H9 (cell line): ENCODE data around the gene ACSF3. TPM values are rescaled to one million over a fixed set of nuclear protein-coding genes. Genes with fewer than 3 reads are reported as not detected.

Experiments
- DNase-seq: peaks from one replicate; pipeline ENCODE4 v3.0.0-alpha.2; 2017
- H2AFZ ChIP-seq: one replicate; pipeline ENCODE4 v1.6.1; 2013; ENCODE audit warnings: mild to moderate bottlenecking, low read length, control low read depth, moderate library complexity
- H2AK5ac ChIP-seq: 2 replicates; pipeline ENCODE4 v1.6.1; 2013; ENCODE audit warnings: low read length, control low read depth, mixed read lengths; ENCODE audit not compliant: insufficient read length
- H2BK120ac ChIP-seq: one replicate; pipeline ENCODE4 v1.6.1; 2013; ENCODE audit warnings: low read depth, mild to moderate bottlenecking, low read length, control low read depth, inconsistent platforms; ENCODE audit not compliant: poor library complexity, severe bottlenecking
- H2BK12ac ChIP-seq: 2 replicates; pipeline ENCODE4 v1.6.1; 2013; ENCODE audit warnings: low read length, control low read depth, mixed read lengths, low read depth; ENCODE audit not compliant: insufficient read length
- H2BK15ac ChIP-seq: 2 replicates; pipeline ENCODE4 v1.6.1; 2013; ENCODE audit warnings: low read depth, low read length, control low read depth
- H2BK20ac ChIP-seq: one replicate; pipeline ENCODE4 v1.6.1; 2013; ENCODE audit warnings: low read depth, mild to moderate bottlenecking, low read length, control low read depth, inconsistent platforms; ENCODE audit not compliant: poor library complexity, severe bottlenecking
- H2BK5ac ChIP-seq: 2 replicates; pipeline ENCODE4 v1.6.1; 2013; ENCODE audit warnings: low read length, control low read depth, mixed read lengths; ENCODE audit not compliant: insufficient read length
- H3K14ac ChIP-seq: 2 replicates; pipeline ENCODE4 v1.6.1; 2013; ENCODE audit warnings: low read length, control low read depth; ENCODE audit not compliant: insufficient read depth
- H3K18ac ChIP-seq: 2 replicates; pipeline ENCODE4 v1.6.1; 2013; ENCODE audit warnings: low read depth, mild to moderate bottlenecking, mixed read lengths, low read length, control low read depth; ENCODE audit not compliant: insufficient read length
- H3K23ac ChIP-seq: 2 replicates; pipeline ENCODE4 v1.6.1; 2013; ENCODE audit warnings: low read length, control low read depth, mixed read lengths, low read depth; ENCODE audit not compliant: insufficient read length
- H3K23me2 ChIP-seq: 2 replicates; pipeline ENCODE4 v1.6.1; 2013; ENCODE audit warnings: low read depth, mild to moderate bottlenecking, mixed read lengths, low read length, control low read depth; ENCODE audit not compliant: insufficient read length, poor library complexity, severe bottlenecking
- H3K27ac ChIP-seq: 2 replicates; pipeline ENCODE4 v1.5.1; 2013; ENCODE audit warnings: low read length, control low read depth, mixed read lengths, low read depth; ENCODE audit not compliant: insufficient read length
- H3K27me3 ChIP-seq: 2 replicates; pipeline ENCODE4 v1.6.1; 2013; ENCODE audit warnings: low read length, control low read depth, inconsistent platforms; ENCODE audit not compliant: insufficient read depth
- H3K4ac ChIP-seq: 2 replicates; pipeline ENCODE4 v1.6.1; 2013; ENCODE audit warnings: low read depth, mild to moderate bottlenecking, control low read depth, inconsistent platforms, low read length, moderate library complexity
- H3K4me1 ChIP-seq: 2 replicates; pipeline ENCODE4 v1.6.1; 2013; ENCODE audit warnings: low read length, control low read depth, inconsistent platforms; ENCODE audit not compliant: insufficient read depth
- H3K4me2 ChIP-seq: 2 replicates; pipeline ENCODE4 v1.6.1; 2013; ENCODE audit warnings: low read length, control low read depth, mixed read lengths; ENCODE audit not compliant: insufficient read length, insufficient read depth
- H3K56ac ChIP-seq: 2 replicates; pipeline ENCODE4 v1.6.1; 2013; ENCODE audit warnings: low read depth, mild to moderate bottlenecking, mixed read lengths, low read length, control low read depth; ENCODE audit not compliant: insufficient read length
- H3K79me1 ChIP-seq: 2 replicates; pipeline ENCODE4 v1.6.1; 2013; ENCODE audit warnings: low read depth, mild to moderate bottlenecking, moderate library complexity, low read length, control low read depth, inconsistent platforms; ENCODE audit not compliant: insufficient read depth, poor library complexity, severe bottlenecking
- H3K79me2 ChIP-seq: 2 replicates; pipeline ENCODE4 v1.6.1; 2013; ENCODE audit warnings: low read length, control low read depth, inconsistent platforms; ENCODE audit not compliant: insufficient read depth
- H3K9ac ChIP-seq: 2 replicates; pipeline ENCODE4 v1.6.1; 2013; ENCODE audit warnings: low read length, control low read depth, mixed read lengths; ENCODE audit not compliant: insufficient read length; ENCODE audit errors: extremely low read depth
- H3K9me3 ChIP-seq: one replicate; pipeline ENCODE4 v1.6.1; 2013; ENCODE audit warnings: low read depth, low read length, inconsistent platforms; ENCODE audit not compliant: control insufficient read depth
- H3T11ph ChIP-seq: one replicate; pipeline ENCODE4 v1.6.1; 2013; ENCODE audit warnings: mild to moderate bottlenecking, low read length, control low read depth, inconsistent platforms
- H4K20me1 ChIP-seq: one replicate; pipeline ENCODE4 v1.6.1; 2013; ENCODE audit not compliant: control insufficient read depth, insufficient read length, insufficient read depth
- H4K5ac ChIP-seq: 2 replicates; pipeline ENCODE4 v1.6.1; 2013; ENCODE audit warnings: low read depth, mild to moderate bottlenecking, mixed read lengths, low read length, control low read depth; ENCODE audit not compliant: insufficient read length
- H4K8ac ChIP-seq: replicated peaks from 2 replicates; pipeline ENCODE4 v1.6.1; 2013; ENCODE audit warnings: low read length, control low read depth, mixed read lengths, low read depth; ENCODE audit not compliant: insufficient read length
- H4K91ac ChIP-seq: 2 replicates; pipeline ENCODE4 v1.6.1; 2013; ENCODE audit warnings: low read depth, mild to moderate bottlenecking, moderate library complexity, mixed read lengths, low read length, control low read depth; ENCODE audit not compliant: insufficient read length
- H3K27ac Mint-ChIP-seq, 3 experiments: 2 replicates in 2 of 3; 3 replicates in 1 of 3; pipeline ENCODE4 v1.8.0; 2020 to 2021; ENCODE audit warnings: mixed read lengths in 3 of 3, mild to moderate bottlenecking in 1 of 3, moderate library complexity in 1 of 3
- H3K27me3 Mint-ChIP-seq: 2 replicates; pipeline ENCODE4 v1.8.0; 2021; ENCODE audit warnings: low read depth, mild to moderate bottlenecking, moderate library complexity, mixed read lengths
- H3K36me3 Mint-ChIP-seq, 3 experiments: 2 replicates in 2 of 3; 3 replicates in 1 of 3; pipeline ENCODE4 v1.8.0; 2020 to 2021; ENCODE audit warnings: low read depth in 3 of 3, mixed read lengths in 3 of 3; ENCODE audit not compliant: insufficient read depth in 1 of 3
- H3K4me1 Mint-ChIP-seq, 2 experiments: 2 replicates each; pipeline ENCODE4 v1.8.0; 2020; ENCODE audit warnings: mixed read lengths in 2 of 2
- H3K4me3 Mint-ChIP-seq, 2 experiments: 2 replicates in 1 of 2; 3 replicates in 1 of 2; pipeline ENCODE4 v1.8.0; 2020 to 2021; ENCODE audit warnings: mild to moderate bottlenecking in 2 of 2, mixed read lengths in 2 of 2, moderate library complexity in 1 of 2
- H3K9me3 Mint-ChIP-seq, 2 experiments: 2 replicates in 1 of 2; 3 replicates in 1 of 2; pipeline ENCODE4 v1.8.0; 2020; ENCODE audit warnings: mild to moderate bottlenecking in 2 of 2, mixed read lengths in 2 of 2, moderate library complexity in 1 of 2
- CTCF ChIP-seq: fragments of 200-600 bp; sonication (generic); conservative IDR thresholded peaks from 3 replicates; pipeline ENCODE4 v1.8.0; 2021; ENCODE audit warnings: antibody characterized with exemption, mild to moderate bottlenecking
- WGBS: extraction: QIAGEN DNeasy Blood & Tissue Kit; methylation state at CpG from one replicate; pipeline ENCODE4 v1.1.7; 2013; ENCODE audit warnings: missing lambda C conversion rate, low lambda C conversion rate, mixed read lengths; ENCODE audit not compliant: insufficient read length; ENCODE audit errors: extremely low coverage; 5-methylcytosine and 5-hydroxymethylcytosine counted together
- total RNA-seq: library from RNA; stranded (reverse); gene quantifications from 2 replicates; pipeline ENCODE4 v1.2.1, GENCODE V29; 2021

The ACSF3 gene
- total RNA-seq, 1 experiment from 2014 or later, result 31.3 TPM

- peaks cover 9% of the 10 kb centered on the region for H3K9me3 ChIP-seq
- H3K79me2 ChIP-seq, result no peaks in the 10 kb centered on the region
- no peak overlapping the region for H4K8ac ChIP-seq
- no peak overlapping the region for H3T11ph ChIP-seq
- no peaks in the 10 kb centered on the region for H3K23me2 ChIP-seq
- H2BK120ac ChIP-seq, result no peak overlapping the region
- H2AFZ ChIP-seq, result no peak overlapping the region
- no peaks in the 10 kb centered on the region for H3K4me1 ChIP-seq
- H3K27me3 ChIP-seq, result no peaks in the 10 kb centered on the region
- H2BK5ac ChIP-seq, result no peak overlapping the region
- Mint-ChIP-seq H3K27me3 (peaks cover 3% of the 10 kb centered on the region; the same call in 1 of the 2 replicates), H3K36me3 (peaks cover 0 to 4% (median 0%) of the 10 kb centered on the region in 3 experiments; a peak in 3 of 7 replicates), H3K4me1 (no peaks in the 10 kb centered on the region), H3K27ac (no peak overlapping the region), H3K9me3 (peaks cover 31 to 32% of the 10 kb centered on the region in 2 experiments), H3K4me3 (no peak overlapping the region)
- H4K20me1 ChIP-seq, result no peaks in the 10 kb centered on the region
- no peak overlapping the region for H2AK5ac ChIP-seq
- WGBS, result no CpG with 5 or more reads among the region's 16 CpGs
- no peak overlapping the region for H2BK12ac ChIP-seq
- H2BK20ac ChIP-seq, result no peak overlapping the region
- no peak overlapping the region for H3K4ac ChIP-seq
- no peak overlapping the region for H3K4me2 ChIP-seq
- no peak overlapping the region for H4K91ac ChIP-seq
- H3K14ac ChIP-seq, result no peak overlapping the region
- no peak overlapping the region for H3K56ac ChIP-seq
- no peak overlapping the region for H2BK15ac ChIP-seq
- no peaks in the 10 kb centered on the region for H3K79me1 ChIP-seq
- H3K9ac ChIP-seq, result no peak overlapping the region
- no peak overlapping the region for H4K5ac ChIP-seq
- no peak overlapping the region for H3K23ac ChIP-seq
- no peak for DNase-seq
- TF ChIP-seq CTCF, result no peak
- no peak overlapping the region for H3K18ac ChIP-seq
- H3K27ac ChIP-seq, result no peak overlapping the region
These were observed 16.6 kb upstream of the ACSF3 start for GRCh38 chr16:89077076-89077475.
